ENCODE measurements around the gene HLF.
A peak's percentile ranks its signal among the peaks of the same experiment; 100 is the strongest.

Gene HLF

GRCh38 chr17:55347341-55347740 lies 82.6 kb downstream of the HLF start:
- Histone ChIP-seq H3K14ac (ENCODE audit: low read length) (no peak overlapping the region), H3K9me3 (replicated peaks in 1 of 2; ENCODE audit: control insufficient read depth in 2 of 2, insufficient read depth in 1 of 2, low read depth in 1 of 2, low read length in 2 of 2) (peaks cover 0 to 1% of the 10 kb centered on the region in 2 donors), H2AFZ (ENCODE audit: low read length) (no peak overlapping the region), H3K9ac (ENCODE audit: low read depth, low read length, poor library complexity) (no peak overlapping the region), H2BK15ac (ENCODE audit: low read length) (no peak overlapping the region), H3K36me3 (replicated peaks in 1 of 2; ENCODE audit: control insufficient read depth in 2 of 2, insufficient read depth in 2 of 2, low read length in 2 of 2) (no peaks in the 10 kb centered on the region), H3K23ac (ENCODE audit: low read depth, low read length, poor library complexity) (no peak overlapping the region), H3K18ac (ENCODE audit: low read length) (peak overlapping the region; percentile 21), H2AK5ac (ENCODE audit: low read depth, low read length) (no peak overlapping the region), H4K8ac (ENCODE audit: low read depth, low read length) (no peak overlapping the region), H3K4me1 (ENCODE audit: control insufficient read depth in 2 of 2, insufficient read depth in 1 of 2, low read depth in 1 of 2, low read length in 2 of 2) (peaks cover 0 to 1% of the 10 kb centered on the region in 2 donors), H3K4me3 (ENCODE audit: low read length in 2 of 2) (peak overlapping the region in 1 of 2 donors; percentile 48), H3K27ac (replicated peaks; ENCODE audit: low read length) (no peak overlapping the region), H3K27me3 (ENCODE audit: control insufficient read depth in 3 of 3, insufficient read depth in 3 of 3, low read depth in 1 of 3, low read length in 3 of 3) (peaks cover 0 to 14% (median 0%) of the 10 kb centered on the region in 3 experiments), H4K91ac (ENCODE audit: low read depth, low read length, poor library complexity) (no peak overlapping the region), H2BK12ac (ENCODE audit: low read length) (no peak overlapping the region), H3K79me1 (ENCODE audit: low read depth, low read length) (no peaks in the 10 kb centered on the region), H2BK120ac (ENCODE audit: low read depth, low read length) (no peak overlapping the region), H2BK5ac (ENCODE audit: low read length) (no peak overlapping the region), H3K4me2 (ENCODE audit: insufficient read depth, low read length, poor library complexity, severe bottlenecking) (no peak overlapping the region), H3K4ac (ENCODE audit: low read length) (no peak overlapping the region)
- WGBS, 2 donors (ENCODE audit: extremely low coverage in 2 of 2, insufficient read length in 2 of 2, insufficient replicate concordance in 1 of 2) = no CpG with 5 or more reads among the region's 2 CpGs
- DNase-seq (ENCODE audit: low spot score) = no peak

DNA sequence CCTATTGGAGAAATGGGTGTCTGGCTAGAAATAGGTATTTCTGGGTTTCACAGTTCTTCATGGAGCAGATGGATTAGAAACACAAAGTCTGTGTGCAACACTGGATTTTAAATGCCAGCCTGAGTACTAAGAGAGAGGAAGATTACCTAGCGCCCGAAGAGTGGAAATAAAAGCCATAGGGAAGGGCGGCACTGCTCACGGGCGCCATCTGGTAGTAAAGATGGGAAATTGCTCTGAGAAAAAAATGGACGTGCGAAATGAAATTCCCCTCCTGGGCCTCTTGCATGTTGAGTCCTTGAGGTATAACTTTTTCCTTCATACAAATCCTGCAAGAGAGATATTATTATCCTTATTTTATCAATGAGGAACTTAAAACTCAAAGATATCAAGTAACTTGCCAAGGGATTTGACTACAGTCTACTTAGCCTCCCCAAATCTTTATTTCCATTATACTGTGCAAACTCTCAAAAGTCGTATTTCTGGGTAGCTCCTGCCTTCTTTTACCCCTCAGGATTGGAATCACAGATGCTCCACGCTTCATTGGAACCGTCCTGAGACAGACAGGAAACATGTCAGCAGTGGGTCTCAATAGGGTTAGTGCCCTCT lies 84.1 kb downstream of the HLF start:
- peaks cover 0 to 1% of the 10 kb centered on the region in 2 donors for H3K4me1 ChIP-seq (ENCODE audit: control insufficient read depth in 2 of 2, insufficient read depth in 1 of 2, low read depth in 1 of 2, low read length in 2 of 2)
- H3K36me3 ChIP-seq (replicated peaks in 1 of 2; ENCODE audit: control insufficient read depth in 2 of 2, insufficient read depth in 2 of 2, low read length in 2 of 2) = no peaks in the 10 kb centered on the region
- peaks cover 0 to 1% of the 10 kb centered on the region in 2 donors for H3K9me3 ChIP-seq (replicated peaks in 1 of 2; ENCODE audit: control insufficient read depth in 2 of 2, insufficient read depth in 1 of 2, low read depth in 1 of 2, low read length in 2 of 2)
- no CpG with 5 or more reads among the region's 10 CpGs for whole genome bisulfite sequencing, 2 donors (ENCODE audit: extremely low coverage in 2 of 2, insufficient read length in 2 of 2, insufficient replicate concordance in 1 of 2)
- no peak overlapping the region for H2BK5ac ChIP-seq (ENCODE audit: low read length)
- no peak overlapping the region for H2BK15ac ChIP-seq (ENCODE audit: low read length)
- no peaks in the 10 kb centered on the region for H3K79me1 ChIP-seq (ENCODE audit: low read depth, low read length)
- H4K8ac ChIP-seq (ENCODE audit: low read depth, low read length) = no peak overlapping the region
- H2BK12ac ChIP-seq (ENCODE audit: low read length) = no peak overlapping the region
- H2AK5ac ChIP-seq (ENCODE audit: low read depth, low read length) = no peak overlapping the region
- H2BK120ac ChIP-seq (ENCODE audit: low read depth, low read length) = no peak overlapping the region
- H4K91ac ChIP-seq (ENCODE audit: low read depth, low read length, poor library complexity) = no peak overlapping the region
- H3K14ac ChIP-seq (ENCODE audit: low read length) = no peak overlapping the region
- H3K9ac ChIP-seq (ENCODE audit: low read depth, low read length, poor library complexity) = no peak overlapping the region
- no peak overlapping the region for H3K4ac ChIP-seq (ENCODE audit: low read length)
- peak; percentile 33 for DNase-seq (ENCODE audit: low spot score)
- H3K23ac ChIP-seq (ENCODE audit: low read depth, low read length, poor library complexity) = no peak overlapping the region
- no peak overlapping the region for H3K27ac ChIP-seq (replicated peaks; ENCODE audit: low read length)
- no peak overlapping the region for H3K4me2 ChIP-seq (ENCODE audit: insufficient read depth, low read length, poor library complexity, severe bottlenecking)
- peaks cover 0 to 14% (median 0%) of the 10 kb centered on the region in 3 experiments for H3K27me3 ChIP-seq (ENCODE audit: control insufficient read depth in 3 of 3, insufficient read depth in 3 of 3, low read depth in 1 of 3, low read length in 3 of 3)
- no peak overlapping the region for H3K18ac ChIP-seq (ENCODE audit: low read length)
- no peak overlapping the region for H3K4me3 ChIP-seq (ENCODE audit: low read length in 2 of 2)
- peak overlapping the region; percentile 58 for H2AFZ ChIP-seq (ENCODE audit: low read length)

GRCh38 chr17:55350825-55351205 lies 86.1 kb downstream of the HLF start:
- no peak overlapping the region for H2AFZ ChIP-seq (ENCODE audit: low read length)
- no peak overlapping the region for H2AK5ac ChIP-seq (ENCODE audit: low read depth, low read length)
- H3K23ac ChIP-seq (ENCODE audit: low read depth, low read length, poor library complexity) = no peak overlapping the region
- no peak overlapping the region for H2BK15ac ChIP-seq (ENCODE audit: low read length)
- no peak overlapping the region for H3K27ac ChIP-seq (replicated peaks; ENCODE audit: low read length)
- H3K18ac ChIP-seq (ENCODE audit: low read length) = no peak overlapping the region
- H3K4me3 ChIP-seq (ENCODE audit: low read length in 2 of 2) = no peak overlapping the region
- no peak overlapping the region for H4K8ac ChIP-seq (ENCODE audit: low read depth, low read length)
- H3K4me2 ChIP-seq (ENCODE audit: insufficient read depth, low read length, poor library complexity, severe bottlenecking) = no peak overlapping the region
- no peak for DNase-seq (ENCODE audit: low spot score)
- peaks cover 0 to 1% of the 10 kb centered on the region in 2 donors for H3K4me1 ChIP-seq (ENCODE audit: control insufficient read depth in 2 of 2, insufficient read depth in 1 of 2, low read depth in 1 of 2, low read length in 2 of 2)
- H3K4ac ChIP-seq (ENCODE audit: low read length) = no peak overlapping the region
- peaks cover 0 to 14% (median 0%) of the 10 kb centered on the region in 3 experiments for H3K27me3 ChIP-seq (ENCODE audit: control insufficient read depth in 3 of 3, insufficient read depth in 3 of 3, low read depth in 1 of 3, low read length in 3 of 3)
- H3K36me3 ChIP-seq (replicated peaks in 1 of 2; ENCODE audit: control insufficient read depth in 2 of 2, insufficient read depth in 2 of 2, low read length in 2 of 2) = no peaks in the 10 kb centered on the region
- H2BK5ac ChIP-seq (ENCODE audit: low read length) = no peak overlapping the region
- no peak overlapping the region for H4K91ac ChIP-seq (ENCODE audit: low read depth, low read length, poor library complexity)
- no peak overlapping the region for H3K9ac ChIP-seq (ENCODE audit: low read depth, low read length, poor library complexity)
- no peak overlapping the region for H2BK120ac ChIP-seq (ENCODE audit: low read depth, low read length)
- no CpG with 5 or more reads among the region's 2 CpGs for WGBS, 2 donors (ENCODE audit: extremely low coverage in 2 of 2, insufficient read length in 2 of 2, insufficient replicate concordance in 1 of 2)
- no peak overlapping the region for H3K14ac ChIP-seq (ENCODE audit: low read length)
- H3K79me1 ChIP-seq (ENCODE audit: low read depth, low read length) = no peaks in the 10 kb centered on the region
- H2BK12ac ChIP-seq (ENCODE audit: low read length) = no peak overlapping the region
- peaks cover 0 to 1% of the 10 kb centered on the region in 2 donors for H3K9me3 ChIP-seq (replicated peaks in 1 of 2; ENCODE audit: control insufficient read depth in 2 of 2, insufficient read depth in 1 of 2, low read depth in 1 of 2, low read length in 2 of 2)

DNA sequence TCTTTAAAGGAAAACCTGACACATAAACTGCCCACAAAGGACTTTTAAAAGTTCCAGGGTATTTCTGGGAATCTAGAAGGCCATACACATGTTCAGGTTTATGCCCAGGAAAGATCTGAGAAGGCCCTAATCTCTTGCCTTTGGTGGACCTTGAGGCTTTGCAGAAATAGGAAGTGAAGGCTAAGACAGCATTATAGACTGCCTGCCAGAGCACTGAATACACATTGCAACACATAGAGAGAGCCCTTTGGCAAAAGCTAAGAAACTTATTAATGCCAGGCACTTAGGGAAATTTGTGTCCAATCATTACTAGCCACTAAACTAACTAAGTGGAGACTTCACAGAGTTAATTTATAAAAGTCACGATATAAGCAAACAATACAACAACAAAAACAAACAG lies 86.5 kb downstream of the HLF start:
- Histone ChIP-seq H3K4me3 (ENCODE audit: low read length in 2 of 2) (no peak overlapping the region), H3K18ac (ENCODE audit: low read length) (no peak overlapping the region), H3K23ac (ENCODE audit: low read depth, low read length, poor library complexity) (no peak overlapping the region), H3K79me1 (ENCODE audit: low read depth, low read length) (no peaks in the 10 kb centered on the region), H2AFZ (ENCODE audit: low read length) (no peak overlapping the region), H3K27me3 (ENCODE audit: control insufficient read depth in 3 of 3, insufficient read depth in 3 of 3, low read depth in 1 of 3, low read length in 3 of 3) (peaks cover 0 to 14% (median 0%) of the 10 kb centered on the region in 3 experiments), H3K36me3 (replicated peaks in 1 of 2; ENCODE audit: control insufficient read depth in 2 of 2, insufficient read depth in 2 of 2, low read length in 2 of 2) (no peaks in the 10 kb centered on the region), H3K4me2 (ENCODE audit: insufficient read depth, low read length, poor library complexity, severe bottlenecking) (no peak overlapping the region), H2BK5ac (ENCODE audit: low read length) (no peak overlapping the region), H3K9me3 (replicated peaks in 1 of 2; ENCODE audit: control insufficient read depth in 2 of 2, insufficient read depth in 1 of 2, low read depth in 1 of 2, low read length in 2 of 2) (peaks cover 0 to 1% of the 10 kb centered on the region in 2 donors), H3K4ac (ENCODE audit: low read length) (no peak overlapping the region), H3K9ac (ENCODE audit: low read depth, low read length, poor library complexity) (no peak overlapping the region), H4K8ac (ENCODE audit: low read depth, low read length) (no peak overlapping the region), H3K27ac (replicated peaks; ENCODE audit: low read length) (no peak overlapping the region), H3K14ac (ENCODE audit: low read length) (no peak overlapping the region), H2BK12ac (ENCODE audit: low read length) (no peak overlapping the region), H3K4me1 (ENCODE audit: control insufficient read depth in 2 of 2, insufficient read depth in 1 of 2, low read depth in 1 of 2, low read length in 2 of 2) (peaks cover 0 to 1% of the 10 kb centered on the region in 2 donors), H2AK5ac (ENCODE audit: low read depth, low read length) (no peak overlapping the region), H4K91ac (ENCODE audit: low read depth, low read length, poor library complexity) (no peak overlapping the region), H2BK15ac (ENCODE audit: low read length) (no peak overlapping the region), H2BK120ac (ENCODE audit: low read depth, low read length) (no peak overlapping the region)
- no peak for DNase-seq (ENCODE audit: low spot score)
- WGBS, 2 donors (ENCODE audit: extremely low coverage in 2 of 2, insufficient read length in 2 of 2, insufficient replicate concordance in 1 of 2) = no CpG with 5 or more reads among the region's 1 CpG

All from neuronal stem cell (in vitro differentiated cells).